Astrocyte of the cerebellum (primary cell): Measurements from ENCODE around the gene DEFB121.
"Not testable (repeated sequence)": the region's sequence is repeated elsewhere in the genome, so short reads cannot be mapped to it uniquely, and the experiment has no call there.

Experiments used
- DNase-seq: peaks from one replicate; pipeline ENCODE4 v3.0.0-alpha.2; 2011; ENCODE audit warnings: low read depth
- H3K4me3 ChIP-seq: 2 replicates; pipeline ENCODE4 v1.5.1; 2011; ENCODE audit warnings: mild to moderate bottlenecking, low read depth, low read length, moderate library complexity
- in situ Hi-C: cut with HindIII; loops from 2 replicates; pipeline ENCODE4 v1.10.0; 2017; ENCODE audit warnings: low sequenced_read_pairs
- TF ChIP-seq, protein P1 (sequence below): IDR thresholded peaks from 2 replicates; pipeline ENCODE4 v1.5.1; 2012; ENCODE audit warnings: low read length, low read depth, moderate library complexity, mild to moderate bottlenecking; ENCODE audit errors: missing control alignments

DEFB121 gene

DNA sequence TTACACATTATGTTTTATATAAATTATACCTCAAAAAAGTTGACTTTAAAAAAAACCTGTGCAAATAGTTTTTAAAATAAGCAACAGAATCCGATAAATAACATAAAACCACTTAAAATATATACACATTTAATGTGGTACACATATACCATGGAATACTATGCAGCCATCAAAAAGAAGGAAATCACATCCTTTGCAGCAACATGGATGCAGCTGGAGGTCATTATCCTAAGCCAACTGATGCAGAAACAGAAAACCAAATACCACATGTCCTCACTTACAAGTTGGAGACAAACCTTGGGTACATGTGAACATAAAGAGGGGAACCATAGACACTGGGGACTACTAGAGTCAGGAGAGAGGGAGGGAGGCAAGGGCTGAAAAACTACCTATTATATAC, 4.0 kb upstream of the DEFB121 start:
- TF ChIP-seq, protein P1, sequence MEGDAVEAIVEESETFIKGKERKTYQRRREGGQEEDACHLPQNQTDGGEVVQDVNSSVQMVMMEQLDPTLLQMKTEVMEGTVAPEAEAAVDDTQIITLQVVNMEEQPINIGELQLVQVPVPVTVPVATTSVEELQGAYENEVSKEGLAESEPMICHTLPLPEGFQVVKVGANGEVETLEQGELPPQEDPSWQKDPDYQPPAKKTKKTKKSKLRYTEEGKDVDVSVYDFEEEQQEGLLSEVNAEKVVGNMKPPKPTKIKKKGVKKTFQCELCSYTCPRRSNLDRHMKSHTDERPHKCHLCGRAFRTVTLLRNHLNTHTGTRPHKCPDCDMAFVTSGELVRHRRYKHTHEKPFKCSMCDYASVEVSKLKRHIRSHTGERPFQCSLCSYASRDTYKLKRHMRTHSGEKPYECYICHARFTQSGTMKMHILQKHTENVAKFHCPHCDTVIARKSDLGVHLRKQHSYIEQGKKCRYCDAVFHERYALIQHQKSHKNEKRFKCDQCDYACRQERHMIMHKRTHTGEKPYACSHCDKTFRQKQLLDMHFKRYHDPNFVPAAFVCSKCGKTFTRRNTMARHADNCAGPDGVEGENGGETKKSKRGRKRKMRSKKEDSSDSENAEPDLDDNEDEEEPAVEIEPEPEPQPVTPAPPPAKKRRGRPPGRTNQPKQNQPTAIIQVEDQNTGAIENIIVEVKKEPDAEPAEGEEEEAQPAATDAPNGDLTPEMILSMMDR = no peak
- H3K4me3 ChIP-seq = no peak overlapping the region
- DNase-seq = no peak
- in situ Hi-C loops = no loop called here

DNA sequence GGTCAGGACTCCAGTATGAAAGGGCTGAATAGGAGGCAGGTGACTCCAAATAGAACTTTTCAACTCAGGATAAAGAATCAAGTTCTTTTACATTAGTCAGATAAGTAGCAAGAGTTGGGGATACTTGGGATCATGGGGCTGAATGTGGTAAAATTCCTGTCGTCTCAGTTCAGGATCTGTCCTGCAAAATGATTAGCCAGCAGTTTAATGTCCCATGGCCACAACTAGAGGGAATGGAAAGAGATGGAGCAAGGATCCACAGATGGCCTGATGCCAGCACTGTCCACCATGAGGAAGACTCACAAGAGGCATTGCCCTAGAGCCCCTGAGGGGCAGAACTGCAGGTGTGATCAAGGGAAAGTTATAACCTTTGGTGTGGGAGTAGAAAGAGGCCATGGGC, 2.1 kb downstream of the DEFB121 start:
- DNase-seq = no peak
- no peak overlapping the region for H3K4me3 ChIP-seq
- in situ Hi-C loops = no loop called here
- TF ChIP-seq, protein P1 = no peak

DNA sequence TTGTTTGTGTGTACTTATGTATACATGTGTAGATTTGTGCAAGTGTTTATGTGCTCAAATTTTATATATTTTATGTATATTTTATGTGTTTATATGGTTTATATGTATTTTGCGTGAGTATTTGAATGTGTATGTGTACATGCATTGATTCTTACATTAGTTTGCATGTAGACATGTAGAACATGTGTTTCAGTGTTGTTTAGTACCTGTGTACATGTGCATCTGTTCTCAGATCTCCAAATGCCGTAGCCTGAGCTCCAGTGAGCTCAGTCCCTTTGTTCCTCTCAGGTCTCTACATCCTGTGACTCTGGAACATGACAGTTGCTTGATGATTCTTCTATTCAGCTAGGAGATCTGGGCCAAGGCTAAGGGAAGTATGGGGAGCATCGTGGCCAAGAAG, 11.1 kb downstream of the DEFB121 start:
- in situ Hi-C loops = no loop called here
- DNase-seq = no peak
- TF ChIP-seq, protein P1 = no peak
- no peak overlapping the region for H3K4me3 ChIP-seq

DNA sequence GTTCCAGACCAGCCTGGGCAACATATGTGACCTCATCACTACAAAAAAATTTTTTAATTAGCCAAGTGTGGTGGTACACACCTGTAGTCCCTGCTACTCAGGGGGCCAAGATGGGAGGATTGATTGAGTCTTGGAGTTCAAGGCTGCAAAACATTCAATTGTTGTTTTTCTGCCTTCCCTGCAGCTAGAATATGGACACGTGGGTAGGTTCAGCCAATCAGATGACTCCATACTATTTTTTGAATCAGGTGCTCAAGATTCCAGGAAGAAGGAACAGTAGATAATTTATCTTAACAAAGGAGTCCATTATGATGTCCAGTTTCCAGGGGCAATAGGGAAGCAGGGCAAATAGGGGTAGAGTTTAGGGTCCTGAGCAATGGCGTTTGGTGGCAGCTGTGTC, 13.2 kb downstream of the DEFB121 start:
- TF ChIP-seq, protein P1 = no peak
- no peak for DNase-seq
- no peak overlapping the region for H3K4me3 ChIP-seq
- in situ Hi-C loops = no loop called here

DNA sequence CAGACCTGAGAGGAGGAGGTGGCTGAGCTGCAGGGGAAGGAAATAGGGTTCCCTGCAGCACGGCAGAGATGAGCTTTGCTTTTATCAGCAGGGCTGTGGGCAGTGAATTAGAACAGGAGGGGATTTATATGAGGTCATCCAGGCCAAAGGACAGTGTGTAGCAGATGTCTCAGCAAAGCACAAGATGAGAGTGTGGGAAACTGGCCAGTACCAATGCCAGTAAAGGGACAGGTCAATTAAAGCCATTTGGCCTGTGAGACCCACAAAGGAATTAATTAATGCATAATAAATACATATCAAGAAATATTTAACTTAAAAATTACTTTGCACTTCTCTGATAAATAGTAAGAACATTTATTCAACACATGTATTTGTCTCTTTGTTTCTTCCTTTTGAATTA, 15.5 kb downstream of the DEFB121 start, which contains the start of gene DEFB119:
Gene DEFB119 (minus strand): TSS at position 101 of the 400 bp plus-strand sequence. CDS start 107 bp downstream, outside the sequence.
- H3K4me3 ChIP-seq = no peak within 1 kb of the TSS
- no peak for DNase-seq
- in situ Hi-C loops = no loop called here
- TF ChIP-seq, protein P1 = no peak

DNA sequence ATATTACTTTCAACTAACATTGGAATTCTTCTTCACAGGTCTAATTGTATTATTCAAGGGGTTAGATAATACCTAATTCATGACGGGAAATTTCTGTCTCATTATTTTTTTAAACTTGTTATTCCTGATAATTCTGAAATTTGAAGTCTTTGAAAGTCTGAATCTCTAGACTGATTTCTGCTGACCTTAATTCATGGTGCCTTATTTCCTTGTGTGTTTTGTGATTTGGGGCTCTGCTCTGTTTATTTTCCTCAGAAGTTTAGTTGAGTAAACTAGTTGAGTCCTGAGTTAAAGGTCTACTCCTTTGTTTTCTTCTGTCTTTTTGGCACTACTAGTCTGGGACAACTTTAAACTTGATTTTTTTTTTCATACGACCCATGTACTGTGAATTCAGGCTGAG, 31.7 kb downstream of the DEFB121 start:
- TF ChIP-seq, protein P1 = no peak
- no peak overlapping the region for H3K4me3 ChIP-seq
- in situ Hi-C loops = no loop called here
- DNase-seq = no peak

DNA sequence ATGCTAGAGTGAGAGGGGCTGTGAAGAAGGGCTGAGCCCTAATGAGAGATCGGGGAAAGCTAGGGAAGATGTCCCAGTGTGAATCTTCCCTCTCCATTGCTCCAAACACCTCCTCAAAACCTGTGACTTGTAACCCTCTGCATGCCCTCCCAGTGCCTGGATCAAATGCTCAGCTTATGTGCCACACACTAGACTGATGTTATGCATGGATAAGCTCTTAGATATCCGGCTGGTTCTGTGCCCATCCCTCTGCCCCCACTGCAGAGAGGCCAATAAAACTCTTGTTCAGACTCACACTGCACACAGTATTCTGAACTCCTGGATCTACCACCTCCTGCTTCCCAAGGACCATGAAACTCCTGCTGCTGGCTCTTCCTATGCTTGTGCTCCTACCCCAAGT, 37.7 kb downstream of the DEFB121 start, which contains the start of gene DEFB118:
Gene DEFB118 (plus strand): TSS at position 301 of the 400 bp plus-strand sequence. CDS start 50 bp downstream, at position 351.
- no peak for DNase-seq
- in situ Hi-C loops = no loop called here
- no peak within 1 kb of the TSS for H3K4me3 ChIP-seq
- TF ChIP-seq, protein P1 = no peak

DNA sequence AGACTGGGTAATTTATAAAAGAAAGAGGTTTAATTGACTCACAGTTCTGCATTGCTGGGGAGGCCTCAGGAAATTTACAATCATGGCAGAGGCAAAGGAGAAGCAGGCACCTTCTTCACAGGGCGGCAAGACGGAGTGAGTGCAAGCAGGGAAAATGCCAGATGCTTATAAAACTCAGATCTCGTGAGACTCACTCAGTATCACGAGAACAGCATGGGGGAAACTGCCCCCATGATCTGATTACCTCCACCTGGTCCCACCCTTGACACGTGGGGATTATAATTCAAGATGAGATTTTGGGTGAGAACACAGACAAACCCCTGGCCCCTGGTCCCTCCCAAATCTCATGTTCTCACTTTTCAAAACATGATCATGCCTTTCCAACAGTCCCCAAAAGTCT, 41.7 kb downstream of the DEFB121 start:
- DNase-seq, H3K4me3 ChIP-seq, in situ Hi-C loops: not testable (repeated sequence)
